Mesenchymal stem cell (in vitro differentiated cells and primary cell): Measurements from ENCODE around the gene FKBP5.

Experiments
- DNase-seq: peaks from one replicate; pipeline ENCODE4 v3.0.0-alpha.2; 2013
- H2AFZ ChIP-seq: one replicate; pipeline ENCODE4 v1.6.1; 2013; ENCODE audit warnings: low read depth, mild to moderate bottlenecking, control low read depth, inconsistent platforms, low read length, moderate library complexity
- H2AK5ac ChIP-seq: 2 replicates; pipeline ENCODE4 v1.6.1; 2013; ENCODE audit warnings: low read length, moderate library complexity, mild to moderate bottlenecking, inconsistent platforms; ENCODE audit not compliant: severe bottlenecking
- H2BK120ac ChIP-seq: one replicate; pipeline ENCODE4 v1.6.1; 2013; ENCODE audit warnings: low read depth, mild to moderate bottlenecking, inconsistent platforms, low read length, moderate library complexity
- H2BK12ac ChIP-seq, 2 experiments: one replicate each; pipeline ENCODE4 v1.6.1; 2013; ENCODE audit warnings: inconsistent platforms in 2 of 2, low read length in 2 of 2, mild to moderate bottlenecking in 2 of 2, moderate library complexity in 2 of 2, control low read depth in 1 of 2
- H2BK15ac ChIP-seq: one replicate; pipeline ENCODE4 v1.6.1; 2013; ENCODE audit warnings: mild to moderate bottlenecking, low read depth, inconsistent platforms; ENCODE audit not compliant: poor library complexity, severe bottlenecking
- H2BK5ac ChIP-seq: 2 replicates; pipeline ENCODE4 v1.6.1; 2013; ENCODE audit warnings: low read depth, mild to moderate bottlenecking, low read length, control low read depth, inconsistent platforms; ENCODE audit not compliant: poor library complexity, severe bottlenecking
- H3K14ac ChIP-seq, 2 experiments: one replicate each; pipeline ENCODE4 v1.6.1; 2013; ENCODE audit warnings: inconsistent platforms in 2 of 2, low read length in 2 of 2, control low read depth in 1 of 2, mild to moderate bottlenecking in 1 of 2, moderate library complexity in 1 of 2
- H3K18ac ChIP-seq, 2 experiments: one replicate each; pipeline ENCODE4 v1.6.1; 2013; ENCODE audit warnings: inconsistent platforms in 2 of 2, low read length in 2 of 2, control low read depth in 1 of 2, low read depth in 1 of 2, mild to moderate bottlenecking in 1 of 2
- H3K23ac ChIP-seq, 2 experiments: one replicate each; pipeline ENCODE4 v1.6.1; 2013; ENCODE audit warnings: inconsistent platforms in 2 of 2, low read length in 2 of 2, mild to moderate bottlenecking in 2 of 2, moderate library complexity in 2 of 2, control low read depth in 1 of 2
- H3K27ac ChIP-seq: 2 replicates; pipeline ENCODE4 v1.5.1; 2013; ENCODE audit warnings: mild to moderate bottlenecking, moderate library complexity, low read length, control low read depth, inconsistent platforms; ENCODE audit not compliant: poor library complexity, severe bottlenecking
- H3K27me3 ChIP-seq, 2 experiments: 2 replicates each; pipeline versions ENCODE4 v1.6.1 to v1.7.0; 2013; ENCODE audit warnings: low read length in 2 of 2, mild to moderate bottlenecking in 2 of 2, moderate library complexity in 2 of 2, control low read depth in 1 of 2, inconsistent platforms in 1 of 2; ENCODE audit not compliant: control insufficient read depth in 1 of 2, insufficient read depth in 1 of 2
- H3K36me3 ChIP-seq, 2 experiments: 2 replicates each; pipeline versions ENCODE4 v1.6.1 to v1.7.0; 2013; ENCODE audit warnings: low read length in 2 of 2, control low read depth in 1 of 2, inconsistent platforms in 1 of 2, low read depth in 1 of 2, mild to moderate bottlenecking in 1 of 2; ENCODE audit not compliant: insufficient read depth in 2 of 2, control insufficient read depth in 1 of 2
- H3K4ac ChIP-seq, 2 experiments: one replicate each; pipeline ENCODE4 v1.6.1; 2013; ENCODE audit warnings: inconsistent platforms in 2 of 2, low read length in 2 of 2, mild to moderate bottlenecking in 2 of 2, moderate library complexity in 2 of 2, control low read depth in 1 of 2, low read depth in 1 of 2
- H3K4me1 ChIP-seq: 2 replicates; pipeline ENCODE4 v1.6.1; 2013; ENCODE audit warnings: low read depth, low read length, control low read depth; ENCODE audit not compliant: control insufficient read depth, insufficient read depth
- H3K4me2 ChIP-seq: 2 replicates; pipeline ENCODE4 v1.6.1; 2013; ENCODE audit warnings: low read length, mild to moderate bottlenecking, inconsistent platforms; ENCODE audit not compliant: poor library complexity, severe bottlenecking
- H3K4me3 ChIP-seq, 2 experiments: 2 replicates each; pipeline versions ENCODE4 v1.5.1 to v1.7.0; 2013; ENCODE audit warnings: low read length in 2 of 2, mild to moderate bottlenecking in 2 of 2, control low read depth in 1 of 2, low read depth in 1 of 2; ENCODE audit not compliant: insufficient read depth in 1 of 2
- H3K79me1 ChIP-seq: replicated peaks from 2 replicates; pipeline ENCODE4 v1.6.1; 2013; ENCODE audit warnings: mild to moderate bottlenecking, control low read depth, low read length, inconsistent platforms; ENCODE audit not compliant: poor library complexity, severe bottlenecking
- H3K9ac ChIP-seq: 2 replicates; pipeline ENCODE4 v1.7.0; 2013; ENCODE audit warnings: mild to moderate bottlenecking, low read length, moderate library complexity
- H3K9me3 ChIP-seq: 2 replicates; pipeline ENCODE4 v1.7.0; 2013; ENCODE audit warnings: mild to moderate bottlenecking, low read length; ENCODE audit not compliant: control insufficient read depth
- H4K8ac ChIP-seq: one replicate; pipeline ENCODE4 v1.6.1; 2013; ENCODE audit warnings: inconsistent platforms, mild to moderate bottlenecking, low read length, moderate library complexity
- H4K91ac ChIP-seq: one replicate; pipeline ENCODE4 v1.6.1; 2013; ENCODE audit warnings: mild to moderate bottlenecking, low read length, inconsistent platforms
- WGBS: methylation state at CpG from one replicate; pipeline ENCODE4 v1.1.7; 2013; ENCODE audit warnings: mixed read lengths; 5-methylcytosine and 5-hydroxymethylcytosine counted together

Gene FKBP5

DNA sequence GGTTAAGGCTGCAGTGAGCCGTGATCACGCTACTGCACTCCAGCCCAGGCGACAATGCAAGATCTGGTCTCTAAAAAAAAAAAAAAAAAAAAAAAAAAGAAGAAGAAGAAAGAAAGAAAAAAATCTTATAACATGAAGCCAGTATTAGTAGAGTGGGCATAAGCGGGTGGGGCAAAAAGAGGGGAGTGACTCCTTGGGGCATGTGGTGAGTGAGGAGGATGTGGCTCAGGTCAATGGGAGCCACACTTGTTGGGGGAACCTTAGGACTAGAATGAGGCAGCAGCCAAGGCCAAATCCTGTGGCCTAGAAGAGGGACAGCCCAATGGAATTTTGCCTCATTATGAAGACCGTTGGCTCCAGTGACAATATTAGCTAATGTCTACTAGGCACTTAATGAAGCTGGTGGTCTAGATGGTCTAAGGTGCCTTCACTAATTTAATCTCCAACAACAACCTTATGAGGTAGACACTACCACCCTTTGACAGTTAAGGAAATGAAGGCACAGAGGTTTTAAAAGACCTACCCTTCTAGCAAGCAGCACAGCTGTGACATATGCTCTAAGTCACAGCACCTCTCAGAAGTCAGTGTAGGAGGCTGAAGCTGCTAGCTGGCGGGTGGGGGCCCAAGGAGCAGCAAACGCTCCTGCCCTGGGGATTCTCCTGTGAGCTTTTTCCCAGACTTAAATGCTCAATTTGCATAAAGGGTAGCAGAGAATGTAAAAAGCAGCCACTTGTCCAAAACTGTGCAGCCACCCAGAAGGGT is 24.5 kb upstream of the FKBP5 start:
- H4K8ac ChIP-seq: no peak overlapping the region
- H3K23ac ChIP-seq: no peak overlapping the region
- H2BK5ac ChIP-seq: no peak overlapping the region
- peaks cover 2% of the 10 kb centered on the region for H3K4me1 ChIP-seq
- H3K9me3 ChIP-seq: no peaks in the 10 kb centered on the region
- 85% methylated on average over 4 of the region's 7 CpGs for WGBS
- H3K27ac ChIP-seq: no peak overlapping the region
- no peak overlapping the region for H3K14ac ChIP-seq
- no peak overlapping the region for H2AK5ac ChIP-seq
- peak overlapping the region; percentile 33 for H2BK15ac ChIP-seq
- no peaks in the 10 kb centered on the region for H3K36me3 ChIP-seq
- no peak overlapping the region for H3K4me2 ChIP-seq
- H2AFZ ChIP-seq: no peak overlapping the region
- no peak overlapping the region for H3K4ac ChIP-seq
- no peak overlapping the region for H3K9ac ChIP-seq
- peaks cover 0 to 28% of the 10 kb centered on the region in 2 experiments for H3K27me3 ChIP-seq
- no peak overlapping the region for H2BK12ac ChIP-seq
- H3K18ac ChIP-seq: no peak overlapping the region
- H2BK120ac ChIP-seq: no peak overlapping the region
- DNase-seq: no peak
- no peaks in the 10 kb centered on the region for H3K79me1 ChIP-seq
- no peak overlapping the region for H3K4me3 ChIP-seq
- H4K91ac ChIP-seq: no peak overlapping the region

DNA sequence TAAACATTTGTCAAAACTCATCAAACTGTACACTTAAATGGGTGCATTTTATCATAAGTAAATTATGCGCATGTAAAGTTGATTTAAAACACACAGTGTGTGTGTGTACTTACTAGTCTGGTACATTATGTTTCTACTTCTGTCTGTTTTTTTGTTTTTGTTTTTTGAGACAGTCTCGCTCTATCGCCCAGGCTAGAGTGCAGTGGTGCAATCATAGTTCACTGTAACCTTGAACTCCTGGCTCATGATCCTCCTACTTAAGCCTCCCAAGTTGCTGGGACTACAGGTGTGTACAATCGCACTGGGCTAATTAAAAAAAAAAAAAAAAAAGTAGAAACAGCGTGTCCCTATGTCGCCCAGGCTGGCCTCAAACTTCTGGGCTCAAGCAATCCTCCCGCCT is 23.0 kb upstream of the FKBP5 start:
- Histone ChIP-seq H2BK12ac (no peak overlapping the region), H3K14ac (no peak overlapping the region), H2AFZ (no peak overlapping the region), H2BK120ac (no peak overlapping the region), H2BK5ac (no peak overlapping the region), H3K4me2 (no peak overlapping the region), H3K9ac (no peak overlapping the region), H2BK15ac (no peak overlapping the region), H4K91ac (no peak overlapping the region), H3K4me3 (no peak overlapping the region), H4K8ac (no peak overlapping the region), H3K4ac (no peak overlapping the region), H3K23ac (no peak overlapping the region), H3K4me1 (peaks cover 2% of the 10 kb centered on the region), H3K9me3 (no peaks in the 10 kb centered on the region), H3K27me3 (peaks cover 0 to 21% of the 10 kb centered on the region in 2 experiments), H3K18ac (no peak overlapping the region), H3K27ac (no peak overlapping the region), H3K36me3 (no peaks in the 10 kb centered on the region), H3K79me1 (no peaks in the 10 kb centered on the region), H2AK5ac (no peak overlapping the region)
- WGBS: over 99% methylated on average over 7 of the region's 7 CpGs
- DNase-seq: no peak

- Histone ChIP-seq H3K4me2 (no peak overlapping the region), H3K36me3 (no peaks in the 10 kb centered on the region), H3K9me3 (no peaks in the 10 kb centered on the region), H3K79me1 (no peaks in the 10 kb centered on the region), H3K14ac (no peak overlapping the region), H3K27ac (no peak overlapping the region), H3K27me3 (peaks cover 0 to 7% of the 10 kb centered on the region in 2 experiments), H4K91ac (no peak overlapping the region), H2BK12ac (no peak overlapping the region), H2AK5ac (no peak overlapping the region), H3K4ac (no peak overlapping the region), H4K8ac (no peak overlapping the region), H3K4me3 (no peak overlapping the region), H2BK120ac (no peak overlapping the region), H3K23ac (no peak overlapping the region), H2AFZ (no peak overlapping the region), H3K9ac (no peak overlapping the region), H2BK15ac (no peak overlapping the region), H3K4me1 (peaks cover 2% of the 10 kb centered on the region), H3K18ac (no peak overlapping the region), H2BK5ac (no peak overlapping the region)
- no peak for DNase-seq
- WGBS: 88% methylated on average over 2 of the region's 4 CpGs
Observed at GRCh38 chr6:35710241-35710847, 21.6 kb upstream of the FKBP5 start.

DNA sequence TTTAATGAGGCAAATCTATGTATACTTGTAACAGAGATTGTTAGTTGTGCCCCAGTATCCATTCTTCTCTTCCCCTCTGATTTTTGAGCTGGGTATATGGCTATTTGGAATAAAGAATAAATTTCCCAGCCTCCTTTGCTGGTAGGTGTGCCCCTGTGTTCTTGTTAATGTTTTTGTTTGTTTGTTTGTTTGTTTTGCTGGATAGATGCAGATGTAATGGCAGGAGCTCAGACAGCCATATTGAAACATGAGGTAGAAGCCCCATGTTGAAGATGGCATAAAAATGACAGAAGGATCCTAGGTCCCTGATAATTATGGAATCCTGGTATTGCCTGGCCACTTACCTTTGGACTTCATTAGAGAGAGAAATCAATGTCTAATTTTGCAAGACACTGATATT is 19.9 kb upstream of the FKBP5 start:
- Histone ChIP-seq H4K91ac (no peak overlapping the region), H3K4me3 (no peak overlapping the region), H3K4me2 (no peak overlapping the region), H3K4ac (no peak overlapping the region), H3K23ac (no peak overlapping the region), H3K9me3 (peaks cover 5% of the 10 kb centered on the region), H3K27ac (no peak overlapping the region), H2BK15ac (no peak overlapping the region), H3K36me3 (no peaks in the 10 kb centered on the region), H3K27me3 (peaks cover 0 to under 1% of the 10 kb centered on the region in 2 experiments), H3K9ac (no peak overlapping the region), H2BK120ac (no peak overlapping the region), H3K14ac (no peak overlapping the region), H3K79me1 (no peaks in the 10 kb centered on the region), H3K18ac (no peak overlapping the region), H2AFZ (no peak overlapping the region), H3K4me1 (peaks cover 2% of the 10 kb centered on the region), H2BK12ac (no peak overlapping the region), H2AK5ac (no peak overlapping the region), H4K8ac (no peak overlapping the region), H2BK5ac (no peak overlapping the region)
- DNase-seq: no peak
